Small intestine (tissue), 16 donors: Measurements from ENCODE around the gene CNTNAP4. TPM values are rescaled to one million over a fixed set of nuclear protein-coding genes. Genes with fewer than 3 reads are reported as not detected.

Experiments
- DNase-seq, 2 donors: peaks; one replicate each; pipeline versions ENCODE4 v3.0.0 to v3.0.0-alpha.2; 2013
- FAIRE-seq: peaks from 2 replicates; lab custom pipeline; 2012; peaks lifted over from hg19 to GRCh38; lab: Jason Lieb, UNC
- H3K27ac ChIP-seq, 3 donors: one replicate each; pipeline ENCODE4 v1.5.1; 2013; ENCODE audit warnings: low read length in 2 of 3, mild to moderate bottlenecking in 2 of 3, control low read depth in 1 of 3, inconsistent platforms in 1 of 3, low read depth in 1 of 3, moderate library complexity in 1 of 3
- H3K27me3 ChIP-seq, 3 donors: one replicate each; pipeline ENCODE4 v1.6.1; 2013; ENCODE audit warnings: low read length in 3 of 3, inconsistent platforms in 1 of 3; ENCODE audit not compliant: control insufficient read depth in 3 of 3, insufficient read depth in 3 of 3
- H3K36me3 ChIP-seq, 3 donors: one replicate each; pipeline ENCODE4 v1.6.1; 2013; ENCODE audit warnings: low read length in 3 of 3, inconsistent platforms in 1 of 3, low read depth in 1 of 3, mild to moderate bottlenecking in 1 of 3, moderate library complexity in 1 of 3; ENCODE audit not compliant: control insufficient read depth in 3 of 3, insufficient read depth in 2 of 3
- H3K4me1 ChIP-seq, 3 donors: one replicate each; pipeline ENCODE4 v1.6.1; 2013; ENCODE audit warnings: low read length in 2 of 3, inconsistent platforms in 1 of 3, low read depth in 1 of 3, mild to moderate bottlenecking in 1 of 3, moderate library complexity in 1 of 3; ENCODE audit not compliant: control insufficient read depth in 3 of 3, insufficient read depth in 2 of 3
- H3K4me3 ChIP-seq, 3 donors: one replicate each; pipeline ENCODE4 v1.5.1; 2013; ENCODE audit warnings: low read length in 3 of 3, control low read depth in 1 of 3, inconsistent platforms in 1 of 3, low read depth in 1 of 3, mild to moderate bottlenecking in 1 of 3, moderate library complexity in 1 of 3
- H3K9me3 ChIP-seq, 2 donors: one replicate each; pipeline ENCODE4 v1.6.1; 2013; ENCODE audit warnings: low read depth in 1 of 2, low read length in 1 of 2; ENCODE audit not compliant: control insufficient read depth in 2 of 2, insufficient read depth in 1 of 2
- WGBS, 3 donors: extraction: QIAGEN DNeasy Blood & Tissue Kit; methylation state at CpG; one replicate each; pipeline ENCODE4 v1.1.7; 2013; 5-methylcytosine and 5-hydroxymethylcytosine counted together
- long read RNA-seq, 10 donors: transcript quantifications; one replicate each; lab custom pipeline, GENCODE V29; 2026
- polyA plus RNA-seq, 4 donors: library from polyadenylated mRNA; stranded (reverse) in 3 of 4; unstranded in 1 of 4; fragments of 200-250 nt in 3 of 4; fragments of 120-200 nt in 1 of 4; gene quantifications; one replicate each; pipeline versions ENCODE4 v1.2.1 to v1.2.3, GENCODE V29; 2013
- donor health status: healthy with polysubstance abuse.
- donor health status: control.
- donor health status: control.
- donor health status: Bipolar disorder and iron deficiency.
- donor health status: healthy.

CNTNAP4 gene
- polyA plus RNA-seq: under 1 TPM in 2 of 4 donors, not detected in 2; 0.09 to 0.10 TPM
- long read RNA-seq, donor 1: 0 reads
- long read RNA-seq, donor 2: 0 reads
- long read RNA-seq, donor 3: 0 reads
- long read RNA-seq, donor 4: 0 reads
- long read RNA-seq, donor 5: 0 reads
- long read RNA-seq, donor 6, partial matches to known transcripts: 0 of 1 reads
- long read RNA-seq, donor 6, other reads (novel, unspliced or antisense): 0 of 1 reads
- long read RNA-seq, donor 7: 0 reads
- long read RNA-seq, donor 8, partial matches to known transcripts: 0 of 1 reads
- long read RNA-seq, donor 8, other reads (novel, unspliced or antisense): 0 of 1 reads
- long read RNA-seq, donor 9: 0 reads
- long read RNA-seq, donor 10: 0 reads

- Histone ChIP-seq H3K36me3 (no peaks in the 10 kb centered on the region), H3K9me3 (no peaks in the 10 kb centered on the region), H3K4me3 (no peak within 1 kb of the TSS), H3K27ac (no peak within 1 kb of the TSS), H3K27me3 (peaks cover 0 to 3% (median 0%) of the 10 kb centered on the region in 3 donors), H3K4me1 (no peaks in the 10 kb centered on the region)
- no peak for DNase-seq
- no peak for FAIRE-seq
- 11 to 16% (median 15%) methylated on average over 16 of the region's 16 CpGs for WGBS, 3 donors
These were observed at the start of gene CNTNAP4 for GRCh38 chr16:76276745-76277438. CNTNAP4 (plus strand) TSS chr16:76277401; CDS start chr16:76277663, 262 bp downstream.

GRCh38 chr16:76228546-76229146 is 48.6 kb upstream of the CNTNAP4 start:
- DNase-seq (no peak), FAIRE-seq (no peak)
- Histone ChIP-seq H3K36me3 (no peaks in the 10 kb centered on the region), H3K27me3 (no peaks in the 10 kb centered on the region), H3K4me3 (no peak overlapping the region), H3K9me3 (no peaks in the 10 kb centered on the region), H3K27ac (no peak overlapping the region), H3K4me1 (no peaks in the 10 kb centered on the region)
- WGBS, 3 donors: 48 to 80% (median 72%) methylated on average over 2 of the region's 2 CpGs

- Histone ChIP-seq H3K27me3 (no peaks in the 10 kb centered on the region), H3K36me3 (no peaks in the 10 kb centered on the region), H3K4me1 (no peaks in the 10 kb centered on the region), H3K27ac (no peak overlapping the region), H3K4me3 (no peak overlapping the region), H3K9me3 (no peaks in the 10 kb centered on the region)
- 67 to 69% (median 68%) methylated on average over 5 of the region's 5 CpGs for WGBS, 3 donors
- no peak for DNase-seq
- no peak for FAIRE-seq
These were observed 44.5 kb upstream of the CNTNAP4 start for GRCh38 chr16:76232704-76233103.

GRCh38 chr16:76235025-76235424 is 42.2 kb upstream of the CNTNAP4 start:
- no peak for FAIRE-seq

GRCh38 chr16:76235426-76235825 is 41.8 kb upstream of the CNTNAP4 start:
- no peak overlapping the region for H3K27ac ChIP-seq
- no peaks in the 10 kb centered on the region for H3K9me3 ChIP-seq
- H3K27me3 ChIP-seq: no peaks in the 10 kb centered on the region
- H3K4me1 ChIP-seq: no peaks in the 10 kb centered on the region
- no peak overlapping the region for H3K4me3 ChIP-seq
- WGBS, 3 donors: 93 to 94% (median 93%) methylated on average over 12 of the region's 12 CpGs
- FAIRE-seq: no peak
- H3K36me3 ChIP-seq: no peaks in the 10 kb centered on the region
- no peak for DNase-seq

More at GRCh38 chr16:76235025-76235424, 42.2 kb upstream of the CNTNAP4 start:
- 92 to 96% (median 95%) methylated on average over 23 of the region's 23 CpGs for WGBS, 3 donors
- H3K36me3 ChIP-seq: no peaks in the 10 kb centered on the region
- H3K9me3 ChIP-seq: no peaks in the 10 kb centered on the region
- no peak overlapping the region for H3K27ac ChIP-seq
- H3K27me3 ChIP-seq: no peaks in the 10 kb centered on the region
- no peak overlapping the region for H3K4me3 ChIP-seq
- H3K4me1 ChIP-seq: no peaks in the 10 kb centered on the region
- no peak for DNase-seq

- H3K4me1 ChIP-seq: no peaks in the 10 kb centered on the region
- no peak for DNase-seq
- H3K9me3 ChIP-seq: no peaks in the 10 kb centered on the region
- H3K27me3 ChIP-seq: no peaks in the 10 kb centered on the region
- FAIRE-seq: no peak
- WGBS, 3 donors: 37 to 66% (median 54%) methylated on average over 2 of the region's 2 CpGs
- H3K4me3 ChIP-seq: no peak overlapping the region
- H3K27ac ChIP-seq: no peak overlapping the region
- no peaks in the 10 kb centered on the region for H3K36me3 ChIP-seq
These were observed 39.7 kb upstream of the CNTNAP4 start for GRCh38 chr16:76237471-76237870.

- H3K36me3 ChIP-seq: no peaks in the 10 kb centered on the region
- H3K4me1 ChIP-seq: no peaks in the 10 kb centered on the region
- H3K27ac ChIP-seq: no peak overlapping the region
- DNase-seq (no peak), FAIRE-seq (no peak)
- H3K4me3 ChIP-seq: no peak overlapping the region
- no peaks in the 10 kb centered on the region for H3K9me3 ChIP-seq
- 91 to 93% (median 92%) methylated on average over 2 of the region's 2 CpGs for WGBS, 3 donors
- no peaks in the 10 kb centered on the region for H3K27me3 ChIP-seq
These were observed 35.4 kb upstream of the CNTNAP4 start for GRCh38 chr16:76241755-76242154.

- FAIRE-seq (no peak), DNase-seq (no peak)
- no peaks in the 10 kb centered on the region for H3K36me3 ChIP-seq
- no peak overlapping the region for H3K27ac ChIP-seq
- H3K27me3 ChIP-seq: no peaks in the 10 kb centered on the region
- 81 to 84% (median 82%) methylated on average over 1 of the region's 1 CpG for WGBS, 3 donors
- no peak overlapping the region for H3K4me3 ChIP-seq
- H3K4me1 ChIP-seq: no peaks in the 10 kb centered on the region
- H3K9me3 ChIP-seq: no peaks in the 10 kb centered on the region
These were observed 33.6 kb upstream of the CNTNAP4 start for GRCh38 chr16:76243620-76244019.
